H1 (cell line): Measurements from ENCODE around the gene PRKG2. TPM values are rescaled to one million over a fixed set of nuclear protein-coding genes. Genes with fewer than 3 reads are reported as not detected.

Experiments
- BRCA1 ChIP-seq: IDR thresholded peaks from 2 replicates; pipeline ENCODE4 v1.6.1; 2012; ENCODE audit warnings: low read depth, low read length, improper control_type of control experiment
- CBX8 ChIP-seq: fragments of 300-800, 300-1000 bp; sonication (generic); IDR thresholded peaks from 2 replicates; pipeline ENCODE4 v1.7.1; 2016; ENCODE audit warnings: low read depth, low read length, borderline replicate concordance
- EP300 ChIP-seq, 2 experiments: IDR thresholded peaks; 1 replicate in 1 of 2; 2 replicates in 1 of 2; pipeline ENCODE4 v1.6.1; 2011 to 2012; ENCODE audit warnings: low read depth in 2 of 2, low read length in 2 of 2, mild to moderate bottlenecking in 2 of 2, borderline replicate concordance in 1 of 2, inconsistent platforms in 1 of 2, moderate library complexity in 1 of 2
- KDM5A ChIP-seq: fragments of 200-600 bp; IDR thresholded peaks from 2 replicates; pipeline ENCODE4 v1.7.1; 2012; ENCODE audit warnings: mild to moderate bottlenecking, low read length, inconsistent platforms, mixed read lengths
- MAFK ChIP-seq: IDR thresholded peaks from 2 replicates; pipeline ENCODE4 v1.6.1; 2012; ENCODE audit warnings: low read depth, mild to moderate bottlenecking, improper control_type of control experiment, low read length
- RNF2 ChIP-seq: fragments of 200-900, 300-1000 bp; sonication (generic); IDR thresholded peaks from 2 replicates; pipeline ENCODE4 v1.7.1; 2016; ENCODE audit warnings: borderline replicate concordance, low read depth, mild to moderate bottlenecking, antibody characterized with exemption, low read length; ENCODE audit not compliant: poor library complexity, severe bottlenecking; ENCODE audit errors: missing control alignments
- SIX5 ChIP-seq: IDR thresholded peaks from 2 replicates; pipeline ENCODE4 v1.6.1; 2011; ENCODE audit warnings: mild to moderate bottlenecking, low read depth, low read length
- TBP ChIP-seq: IDR thresholded peaks from 2 replicates; pipeline ENCODE4 v1.6.1; 2011; ENCODE audit warnings: low read depth, low read length, improper control_type of control experiment
- polyA plus RNA-seq, 7 experiments: library from polyadenylated mRNA; depleted of rRNA in 3 of 7; stranded (reverse) in 5 of 7; unstranded in 2 of 7; fragments of >200 nt in 5 of 7; fragments of 200-250 nt in 2 of 7; gene quantifications; 1 replicate in 5 of 7; 2 replicates in 1 of 7; 4 replicates in 1 of 7; pipeline versions ENCODE4 v1.2.1 to v1.2.3, GENCODE V29; 2011 to 2013; ENCODE audit warnings: missing spikeins in 2 of 7, mixed read lengths in 2 of 7
- total RNA-seq: library from RNA; stranded (reverse); fragmentation: NEBNext Ultra II Directional; extraction: Animal tissue kit (Norgen Biotek cat#: 25700); gene quantifications from 2 replicates; pipeline ENCODE4 v1.2.1, GENCODE V29; 2021
- TF ChIP-seq, protein P1 (sequence below): fragments of 300-600 bp; sonication (generic); IDR thresholded peaks from 2 replicates; pipeline ENCODE4 v1.7.1; 2012; ENCODE audit warnings: low read length, moderate library complexity, mild to moderate bottlenecking, inconsistent platforms; ENCODE audit not compliant: insufficient replicate concordance
- TF ChIP-seq, protein P2 (sequence below): IDR thresholded peaks from 2 replicates; pipeline ENCODE4 v1.6.1; 2012; ENCODE audit warnings: low read length, inconsistent platforms

PRKG2 gene
- total and polyA plus RNA-seq, 2 of the 8 experiments (the other 6 are each of a cell fraction or from before 2014, with no cell fraction given): 0.45 to 1.2 TPM

DNA sequence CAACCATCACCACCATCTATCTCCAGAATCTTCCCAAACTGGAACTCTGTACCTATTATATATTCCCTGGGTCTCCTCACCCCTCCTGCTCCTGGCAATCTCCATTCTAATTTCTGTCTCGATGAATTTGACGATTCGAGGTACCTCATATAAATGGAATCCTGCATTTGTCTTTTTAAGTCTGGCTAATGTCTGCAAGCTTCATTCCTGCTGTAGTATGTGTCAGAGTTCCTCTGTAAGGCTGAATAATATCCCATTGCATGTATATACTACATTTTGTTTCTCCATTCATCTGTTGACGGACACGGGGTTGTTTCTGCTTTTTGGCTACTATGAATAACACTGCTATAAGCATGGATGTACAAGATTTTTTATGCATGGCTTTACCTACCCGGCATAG is 19.5 kb downstream of the PRKG2 start (continued):
- TF ChIP-seq, protein P1, sequence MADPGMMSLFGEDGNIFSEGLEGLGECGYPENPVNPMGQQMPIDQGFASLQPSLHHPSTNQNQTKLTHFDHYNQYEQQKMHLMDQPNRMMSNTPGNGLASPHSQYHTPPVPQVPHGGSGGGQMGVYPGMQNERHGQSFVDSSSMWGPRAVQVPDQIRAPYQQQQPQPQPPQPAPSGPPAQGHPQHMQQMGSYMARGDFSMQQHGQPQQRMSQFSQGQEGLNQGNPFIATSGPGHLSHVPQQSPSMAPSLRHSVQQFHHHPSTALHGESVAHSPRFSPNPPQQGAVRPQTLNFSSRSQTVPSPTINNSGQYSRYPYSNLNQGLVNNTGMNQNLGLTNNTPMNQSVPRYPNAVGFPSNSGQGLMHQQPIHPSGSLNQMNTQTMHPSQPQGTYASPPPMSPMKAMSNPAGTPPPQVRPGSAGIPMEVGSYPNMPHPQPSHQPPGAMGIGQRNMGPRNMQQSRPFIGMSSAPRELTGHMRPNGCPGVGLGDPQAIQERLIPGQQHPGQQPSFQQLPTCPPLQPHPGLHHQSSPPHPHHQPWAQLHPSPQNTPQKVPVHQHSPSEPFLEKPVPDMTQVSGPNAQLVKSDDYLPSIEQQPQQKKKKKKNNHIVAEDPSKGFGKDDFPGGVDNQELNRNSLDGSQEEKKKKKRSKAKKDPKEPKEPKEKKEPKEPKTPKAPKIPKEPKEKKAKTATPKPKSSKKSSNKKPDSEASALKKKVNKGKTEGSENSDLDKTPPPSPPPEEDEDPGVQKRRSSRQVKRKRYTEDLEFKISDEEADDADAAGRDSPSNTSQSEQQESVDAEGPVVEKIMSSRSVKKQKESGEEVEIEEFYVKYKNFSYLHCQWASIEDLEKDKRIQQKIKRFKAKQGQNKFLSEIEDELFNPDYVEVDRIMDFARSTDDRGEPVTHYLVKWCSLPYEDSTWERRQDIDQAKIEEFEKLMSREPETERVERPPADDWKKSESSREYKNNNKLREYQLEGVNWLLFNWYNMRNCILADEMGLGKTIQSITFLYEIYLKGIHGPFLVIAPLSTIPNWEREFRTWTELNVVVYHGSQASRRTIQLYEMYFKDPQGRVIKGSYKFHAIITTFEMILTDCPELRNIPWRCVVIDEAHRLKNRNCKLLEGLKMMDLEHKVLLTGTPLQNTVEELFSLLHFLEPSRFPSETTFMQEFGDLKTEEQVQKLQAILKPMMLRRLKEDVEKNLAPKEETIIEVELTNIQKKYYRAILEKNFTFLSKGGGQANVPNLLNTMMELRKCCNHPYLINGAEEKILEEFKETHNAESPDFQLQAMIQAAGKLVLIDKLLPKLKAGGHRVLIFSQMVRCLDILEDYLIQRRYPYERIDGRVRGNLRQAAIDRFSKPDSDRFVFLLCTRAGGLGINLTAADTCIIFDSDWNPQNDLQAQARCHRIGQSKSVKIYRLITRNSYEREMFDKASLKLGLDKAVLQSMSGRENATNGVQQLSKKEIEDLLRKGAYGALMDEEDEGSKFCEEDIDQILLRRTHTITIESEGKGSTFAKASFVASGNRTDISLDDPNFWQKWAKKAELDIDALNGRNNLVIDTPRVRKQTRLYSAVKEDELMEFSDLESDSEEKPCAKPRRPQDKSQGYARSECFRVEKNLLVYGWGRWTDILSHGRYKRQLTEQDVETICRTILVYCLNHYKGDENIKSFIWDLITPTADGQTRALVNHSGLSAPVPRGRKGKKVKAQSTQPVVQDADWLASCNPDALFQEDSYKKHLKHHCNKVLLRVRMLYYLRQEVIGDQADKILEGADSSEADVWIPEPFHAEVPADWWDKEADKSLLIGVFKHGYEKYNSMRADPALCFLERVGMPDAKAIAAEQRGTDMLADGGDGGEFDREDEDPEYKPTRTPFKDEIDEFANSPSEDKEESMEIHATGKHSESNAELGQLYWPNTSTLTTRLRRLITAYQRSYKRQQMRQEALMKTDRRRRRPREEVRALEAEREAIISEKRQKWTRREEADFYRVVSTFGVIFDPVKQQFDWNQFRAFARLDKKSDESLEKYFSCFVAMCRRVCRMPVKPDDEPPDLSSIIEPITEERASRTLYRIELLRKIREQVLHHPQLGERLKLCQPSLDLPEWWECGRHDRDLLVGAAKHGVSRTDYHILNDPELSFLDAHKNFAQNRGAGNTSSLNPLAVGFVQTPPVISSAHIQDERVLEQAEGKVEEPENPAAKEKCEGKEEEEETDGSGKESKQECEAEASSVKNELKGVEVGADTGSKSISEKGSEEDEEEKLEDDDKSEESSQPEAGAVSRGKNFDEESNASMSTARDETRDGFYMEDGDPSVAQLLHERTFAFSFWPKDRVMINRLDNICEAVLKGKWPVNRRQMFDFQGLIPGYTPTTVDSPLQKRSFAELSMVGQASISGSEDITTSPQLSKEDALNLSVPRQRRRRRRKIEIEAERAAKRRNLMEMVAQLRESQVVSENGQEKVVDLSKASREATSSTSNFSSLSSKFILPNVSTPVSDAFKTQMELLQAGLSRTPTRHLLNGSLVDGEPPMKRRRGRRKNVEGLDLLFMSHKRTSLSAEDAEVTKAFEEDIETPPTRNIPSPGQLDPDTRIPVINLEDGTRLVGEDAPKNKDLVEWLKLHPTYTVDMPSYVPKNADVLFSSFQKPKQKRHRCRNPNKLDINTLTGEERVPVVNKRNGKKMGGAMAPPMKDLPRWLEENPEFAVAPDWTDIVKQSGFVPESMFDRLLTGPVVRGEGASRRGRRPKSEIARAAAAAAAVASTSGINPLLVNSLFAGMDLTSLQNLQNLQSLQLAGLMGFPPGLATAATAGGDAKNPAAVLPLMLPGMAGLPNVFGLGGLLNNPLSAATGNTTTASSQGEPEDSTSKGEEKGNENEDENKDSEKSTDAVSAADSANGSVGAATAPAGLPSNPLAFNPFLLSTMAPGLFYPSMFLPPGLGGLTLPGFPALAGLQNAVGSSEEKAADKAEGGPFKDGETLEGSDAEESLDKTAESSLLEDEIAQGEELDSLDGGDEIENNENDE: no peak
- TF ChIP-seq, protein P2, sequence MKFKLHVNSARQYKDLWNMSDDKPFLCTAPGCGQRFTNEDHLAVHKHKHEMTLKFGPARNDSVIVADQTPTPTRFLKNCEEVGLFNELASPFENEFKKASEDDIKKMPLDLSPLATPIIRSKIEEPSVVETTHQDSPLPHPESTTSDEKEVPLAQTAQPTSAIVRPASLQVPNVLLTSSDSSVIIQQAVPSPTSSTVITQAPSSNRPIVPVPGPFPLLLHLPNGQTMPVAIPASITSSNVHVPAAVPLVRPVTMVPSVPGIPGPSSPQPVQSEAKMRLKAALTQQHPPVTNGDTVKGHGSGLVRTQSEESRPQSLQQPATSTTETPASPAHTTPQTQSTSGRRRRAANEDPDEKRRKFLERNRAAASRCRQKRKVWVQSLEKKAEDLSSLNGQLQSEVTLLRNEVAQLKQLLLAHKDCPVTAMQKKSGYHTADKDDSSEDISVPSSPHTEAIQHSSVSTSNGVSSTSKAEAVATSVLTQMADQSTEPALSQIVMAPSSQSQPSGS: no peak
- TF ChIP-seq SIX5: no peak
- TF ChIP-seq KDM5A: no peak
- TF ChIP-seq RNF2: no peak
- TF ChIP-seq MAFK: no peak
- TF ChIP-seq CBX8: no peak
- TF ChIP-seq TBP: no peak
- no peak for TF ChIP-seq BRCA1
- TF ChIP-seq EP300 (IDR thresholded peaks at IDR 0.05; ENCODE audit: borderline replicate concordance in 1 of 2, low read depth in 2 of 2, low read length in 2 of 2): no peak
